Measurements from ENCODE around the gene HOXB4. TPM values are rescaled to one million over a fixed set of nuclear protein-coding genes. Genes with fewer than 3 reads are reported as not detected.

Gene HOXB4
- total RNA-seq, 1 experiment from 2014 or later = 9.7 TPM

DNA sequence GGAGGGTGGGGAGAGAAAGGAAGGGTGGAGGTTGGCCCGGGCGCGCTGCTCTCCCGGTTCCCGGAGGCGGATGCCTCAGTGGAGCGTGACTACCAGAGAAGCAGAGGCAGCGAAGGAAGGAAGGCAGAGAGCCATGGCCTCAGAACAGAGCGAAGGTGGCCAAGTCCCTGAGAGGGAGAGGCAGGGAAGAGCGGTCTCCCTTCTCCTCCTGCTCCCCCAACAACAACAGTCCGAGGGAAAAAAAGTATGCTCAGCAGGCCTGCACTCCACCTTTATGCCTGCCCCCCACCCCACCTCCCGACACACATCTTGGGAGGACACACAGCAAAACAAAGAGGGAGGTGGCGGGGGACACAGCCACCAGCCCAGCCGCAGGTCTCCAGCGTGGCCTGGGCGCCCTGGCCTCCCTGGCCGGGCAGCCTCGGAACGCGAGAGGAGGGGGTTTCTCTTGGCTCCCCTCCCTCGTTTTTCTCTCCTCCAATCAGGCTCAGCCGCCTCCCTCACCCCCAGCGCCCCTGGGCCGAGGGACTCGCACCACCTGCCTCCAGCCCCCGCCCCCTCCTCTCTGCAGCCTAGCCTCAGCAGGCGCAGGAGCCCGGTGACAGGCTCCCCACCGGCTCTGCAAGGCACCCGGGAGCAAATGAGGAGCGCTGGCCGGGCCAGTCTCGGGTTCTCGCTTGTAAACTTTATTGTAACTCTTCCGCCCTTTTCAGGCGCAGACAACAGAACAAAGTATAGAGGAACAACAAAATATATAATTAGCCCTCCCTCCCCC is 33.7 kb upstream of the HOXB4 start:
- H3K4me1 ChIP-seq (ENCODE audit: insufficient read depth, low read length, poor library complexity, severe bottlenecking) = peaks cover 30% of the 10 kb centered on the region
- H3K27ac ChIP-seq (ENCODE audit: low read depth, low read length, poor library complexity, severe bottlenecking) = peak overlapping the region; percentile 96
- CTCF ChIA-PET = no interaction called here
- peak; percentile 73 for DNase-seq (ENCODE audit: low spot score)
- intact Hi-C loops (cut with micrococcal nuclease; ENCODE audit: unreplicated experiment) = no loop called here
- peak overlapping the region; percentile 87 for H3K4me3 ChIP-seq (ENCODE audit: low read depth, low read length, poor library complexity, severe bottlenecking)
- BruUV-seq (replicated peaks) = no TSS peak
- POLR2A ChIA-PET (ENCODE audit: low non-redundant PET) = no interaction called here
- peaks cover 4% of the 10 kb centered on the region for H3K36me3 ChIP-seq (ENCODE audit: insufficient read depth, low read length, poor library complexity, severe bottlenecking)
- no peaks in the 10 kb centered on the region for H3K9me3 ChIP-seq (ENCODE audit: low read depth, low read length, poor library complexity, severe bottlenecking)
- TF ChIP-seq, protein P1, sequence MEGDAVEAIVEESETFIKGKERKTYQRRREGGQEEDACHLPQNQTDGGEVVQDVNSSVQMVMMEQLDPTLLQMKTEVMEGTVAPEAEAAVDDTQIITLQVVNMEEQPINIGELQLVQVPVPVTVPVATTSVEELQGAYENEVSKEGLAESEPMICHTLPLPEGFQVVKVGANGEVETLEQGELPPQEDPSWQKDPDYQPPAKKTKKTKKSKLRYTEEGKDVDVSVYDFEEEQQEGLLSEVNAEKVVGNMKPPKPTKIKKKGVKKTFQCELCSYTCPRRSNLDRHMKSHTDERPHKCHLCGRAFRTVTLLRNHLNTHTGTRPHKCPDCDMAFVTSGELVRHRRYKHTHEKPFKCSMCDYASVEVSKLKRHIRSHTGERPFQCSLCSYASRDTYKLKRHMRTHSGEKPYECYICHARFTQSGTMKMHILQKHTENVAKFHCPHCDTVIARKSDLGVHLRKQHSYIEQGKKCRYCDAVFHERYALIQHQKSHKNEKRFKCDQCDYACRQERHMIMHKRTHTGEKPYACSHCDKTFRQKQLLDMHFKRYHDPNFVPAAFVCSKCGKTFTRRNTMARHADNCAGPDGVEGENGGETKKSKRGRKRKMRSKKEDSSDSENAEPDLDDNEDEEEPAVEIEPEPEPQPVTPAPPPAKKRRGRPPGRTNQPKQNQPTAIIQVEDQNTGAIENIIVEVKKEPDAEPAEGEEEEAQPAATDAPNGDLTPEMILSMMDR (conservative IDR thresholded peaks at IDR 0.05; ENCODE audit: low read depth, low read length) = no peak
- no peak for TF ChIP-seq EZH2 (IDR thresholded peaks at IDR 0.05; ENCODE audit: borderline replicate concordance, low read depth, low read length, poor library complexity, severe bottlenecking)
- no peaks in the 10 kb centered on the region for H3K27me3 ChIP-seq (replicated peaks; ENCODE audit: insufficient read depth, low read depth, low read length, poor library complexity)

DNA sequence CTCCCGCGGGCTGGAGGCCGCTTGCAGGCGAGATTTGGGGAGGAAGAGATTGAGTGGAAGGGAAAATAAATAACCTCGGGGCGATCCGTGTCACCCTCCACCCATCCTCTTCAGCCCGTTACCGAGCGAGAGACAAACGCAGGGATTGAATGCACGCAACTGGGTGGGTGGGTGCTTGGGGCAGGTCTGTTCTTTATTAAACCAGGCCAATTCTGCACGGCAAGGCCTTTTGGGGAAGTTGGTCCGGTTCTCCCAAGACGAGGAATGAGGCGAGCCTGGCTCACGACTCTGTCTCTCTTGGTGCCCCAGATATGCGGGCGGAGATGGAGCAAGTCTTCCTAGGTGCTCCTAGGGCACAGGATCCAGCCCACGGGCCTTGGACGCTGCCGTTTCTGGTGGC is 33.1 kb upstream of the HOXB4 start:
- intact Hi-C loops (cut with micrococcal nuclease; ENCODE audit: unreplicated experiment) = no loop called here
- Histone ChIP-seq H3K36me3 (ENCODE audit: insufficient read depth, low read length, poor library complexity, severe bottlenecking) (peaks cover 6% of the 10 kb centered on the region), H3K27ac (ENCODE audit: low read depth, low read length, poor library complexity, severe bottlenecking) (peak overlapping the region; percentile 96), H3K4me3 (ENCODE audit: low read depth, low read length, poor library complexity, severe bottlenecking) (peak overlapping the region; percentile 87), H3K9me3 (ENCODE audit: low read depth, low read length, poor library complexity, severe bottlenecking) (no peaks in the 10 kb centered on the region), H3K4me1 (ENCODE audit: insufficient read depth, low read length, poor library complexity, severe bottlenecking) (peaks cover 30% of the 10 kb centered on the region), H3K27me3 (replicated peaks; ENCODE audit: insufficient read depth, low read depth, low read length, poor library complexity) (no peaks in the 10 kb centered on the region)
- DNase-seq (ENCODE audit: low spot score) = peak; percentile 61
- BruUV-seq (replicated peaks) = no TSS peak
- TF ChIP-seq, protein P1 (conservative IDR thresholded peaks at IDR 0.05; ENCODE audit: low read depth, low read length) = no peak
- TF ChIP-seq EZH2 (IDR thresholded peaks at IDR 0.05; ENCODE audit: borderline replicate concordance, low read depth, low read length, poor library complexity, severe bottlenecking) = no peak
- ChIA-PET POLR2A (ENCODE audit: low non-redundant PET) (no interaction called here), CTCF (no interaction called here)

DNA sequence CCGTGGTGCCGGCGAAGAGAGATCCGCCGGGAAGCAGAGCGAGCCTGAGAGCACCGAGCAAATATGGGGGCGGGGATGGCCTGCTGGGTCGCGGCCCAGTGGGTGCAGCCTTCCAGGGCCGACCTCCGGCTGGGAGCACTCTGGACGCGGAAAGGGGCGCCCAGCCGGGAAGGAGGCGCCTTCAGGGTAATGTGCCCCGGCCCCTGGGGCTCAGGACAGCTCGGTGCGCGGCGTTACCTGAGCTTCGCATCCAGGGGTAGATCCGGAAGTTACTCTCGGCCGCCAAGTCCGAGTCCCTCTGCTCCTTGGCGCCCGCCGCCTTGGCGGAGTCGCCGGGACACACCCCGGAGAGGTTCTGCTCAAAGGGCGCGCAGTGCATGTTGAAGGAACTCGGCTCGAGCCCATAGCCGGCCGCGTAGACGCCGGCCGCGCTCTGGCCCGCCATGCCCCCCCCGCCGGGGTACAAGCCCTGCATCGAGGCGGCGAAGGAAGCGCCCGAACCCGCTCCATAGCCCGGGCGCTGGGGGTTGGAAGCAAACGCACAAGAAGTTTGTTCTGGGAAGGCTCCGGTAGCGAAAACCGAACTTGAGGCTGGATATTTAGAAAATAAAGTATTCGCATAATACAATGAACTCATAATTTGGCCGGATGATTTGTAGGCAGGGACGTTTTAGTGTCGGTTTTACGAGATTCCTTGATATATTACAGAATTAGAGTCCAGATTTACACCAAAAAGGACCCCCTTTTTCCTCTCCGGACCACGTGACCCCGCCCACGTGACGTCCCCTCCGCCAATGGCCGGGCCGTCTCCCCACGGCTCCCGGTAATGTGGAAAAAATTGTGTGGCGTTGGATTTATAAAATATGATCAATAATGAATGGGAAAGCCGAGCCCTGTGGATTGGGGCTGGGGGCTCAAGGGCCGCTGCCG is 32.4 kb upstream of the HOXB4 start, which contains the start of gene HOXB7:
Gene HOXB7, minus strand, starts transcription at position 736 of the 930 bp plus-strand sequence. Its CDS starts 99 bp downstream, at position 637.
- H3K4me1 ChIP-seq (ENCODE audit: insufficient read depth, low read length, poor library complexity, severe bottlenecking) = peaks cover 30% of the 10 kb centered on the region
- DNase-seq (ENCODE audit: low spot score) = peak; percentile 87
- ChIA-PET POLR2A (ENCODE audit: low non-redundant PET) (interaction anchor here (0.5 to 0.6 kb wide), 2 partner anchors 16 to 127 kb away, joined by 3 to 12 read pairs; partner anchors contain the start of gene HOXB9), CTCF (no interaction called here)
- intact Hi-C loops (cut with micrococcal nuclease; ENCODE audit: unreplicated experiment) = no loop called here
- H3K9me3 ChIP-seq (ENCODE audit: low read depth, low read length, poor library complexity, severe bottlenecking) = no peaks in the 10 kb centered on the region
- H3K27ac ChIP-seq (ENCODE audit: low read depth, low read length, poor library complexity, severe bottlenecking) = peak within 1 kb of the TSS; percentile 96
- TSS peak; percentile 41 for BruUV-seq (replicated peaks)
- H3K36me3 ChIP-seq (ENCODE audit: insufficient read depth, low read length, poor library complexity, severe bottlenecking) = peaks cover 6% of the 10 kb centered on the region
- TF ChIP-seq EZH2 (IDR thresholded peaks at IDR 0.05; ENCODE audit: borderline replicate concordance, low read depth, low read length, poor library complexity, severe bottlenecking) = no peak
- TF ChIP-seq, protein P1 (conservative IDR thresholded peaks at IDR 0.05; ENCODE audit: low read depth, low read length) = no peak
- no peaks in the 10 kb centered on the region for H3K27me3 ChIP-seq (replicated peaks; ENCODE audit: insufficient read depth, low read depth, low read length, poor library complexity)
- peak within 1 kb of the TSS; percentile 87 for H3K4me3 ChIP-seq (ENCODE audit: low read depth, low read length, poor library complexity, severe bottlenecking)

All from A673 (cell line).